CD4-positive, alpha-beta T cell treated with Interleukin-6 for 4 hours (primary cell): ENCODE measurements around the gene CYP2W1.

Experiments
- DNase-seq: peaks from one replicate; pipeline ENCODE4 v3.0.0-alpha.2; 2020; ENCODE audit warnings: mixed read lengths

Gene CYP2W1

DNA sequence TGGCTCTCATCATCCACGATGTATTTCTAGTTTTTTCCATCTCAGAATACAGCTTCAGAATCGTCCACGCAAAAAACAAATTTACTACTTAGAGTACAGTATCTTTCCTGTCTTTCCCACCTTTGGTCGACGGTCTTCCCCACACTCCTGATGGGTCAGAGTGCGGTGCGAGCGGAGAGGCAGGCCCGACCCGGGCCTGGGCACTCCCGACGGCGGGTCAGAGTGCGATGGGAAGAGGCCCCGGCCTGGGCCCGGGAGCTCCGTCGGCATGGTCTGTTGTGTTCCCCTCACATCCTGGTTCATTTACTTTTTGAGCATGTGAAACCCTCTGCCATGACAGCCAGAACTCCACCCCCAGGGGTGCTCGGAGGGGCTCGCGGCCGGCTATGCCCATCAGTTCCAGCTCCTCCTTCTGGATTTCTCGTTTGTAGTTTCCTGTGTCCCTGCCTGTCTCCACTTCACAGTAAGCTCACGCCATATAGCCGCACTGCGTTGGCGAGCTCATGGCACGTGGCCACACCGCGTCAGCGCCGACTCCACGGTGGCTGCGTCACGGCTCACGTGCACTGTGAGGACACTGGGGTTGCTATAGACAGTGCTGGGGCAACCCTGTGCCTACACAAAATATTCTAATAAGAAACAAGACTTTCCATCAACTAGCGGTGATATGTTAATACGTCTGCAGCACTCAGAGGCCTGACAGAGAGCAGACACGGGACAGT, 15.5 kb upstream of the CYP2W1 start:
- no peak for DNase-seq

DNA sequence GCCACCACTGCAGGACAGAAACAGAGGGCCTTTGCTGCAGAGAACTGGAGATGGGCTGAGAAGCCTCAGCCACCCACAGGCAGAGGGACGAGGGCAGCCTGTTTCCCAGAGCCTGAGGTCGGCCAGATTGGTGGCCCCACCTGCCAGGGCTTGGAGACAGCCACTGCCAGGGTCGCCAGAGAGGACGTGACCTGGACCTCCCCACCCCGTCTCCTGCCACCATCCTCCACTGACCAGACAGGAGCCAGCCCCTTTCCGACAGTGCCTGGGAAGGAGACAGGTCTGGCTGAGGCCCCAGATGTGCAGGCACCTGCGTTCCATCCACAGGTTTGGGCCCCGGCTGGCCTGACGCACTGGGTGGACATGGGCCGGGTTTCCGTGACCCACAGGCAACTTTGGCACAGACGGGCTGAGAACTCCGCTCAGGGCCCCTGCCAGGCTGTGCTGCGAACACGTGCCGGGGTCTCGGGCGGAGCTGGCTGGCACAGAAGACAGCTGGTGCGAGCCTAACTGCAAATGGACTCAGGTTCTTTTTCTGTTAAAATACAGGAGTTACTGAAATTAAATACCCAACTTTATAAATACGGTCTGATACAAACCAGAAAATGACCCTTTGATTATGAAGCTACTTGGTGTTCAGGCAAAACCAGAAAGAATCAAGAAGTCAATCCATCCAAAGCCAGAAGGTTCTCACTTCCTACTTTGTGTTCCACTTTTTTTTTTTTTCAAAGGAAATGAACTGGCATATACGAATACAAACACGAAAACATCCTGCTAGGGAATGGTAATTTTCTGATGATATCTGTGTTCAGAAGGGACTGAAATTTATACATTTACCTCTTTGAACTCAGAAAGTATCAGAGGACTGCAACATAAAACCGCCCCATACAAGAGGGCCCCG, 14.5 kb upstream of the CYP2W1 start:
- DNase-seq: no peak

DNA sequence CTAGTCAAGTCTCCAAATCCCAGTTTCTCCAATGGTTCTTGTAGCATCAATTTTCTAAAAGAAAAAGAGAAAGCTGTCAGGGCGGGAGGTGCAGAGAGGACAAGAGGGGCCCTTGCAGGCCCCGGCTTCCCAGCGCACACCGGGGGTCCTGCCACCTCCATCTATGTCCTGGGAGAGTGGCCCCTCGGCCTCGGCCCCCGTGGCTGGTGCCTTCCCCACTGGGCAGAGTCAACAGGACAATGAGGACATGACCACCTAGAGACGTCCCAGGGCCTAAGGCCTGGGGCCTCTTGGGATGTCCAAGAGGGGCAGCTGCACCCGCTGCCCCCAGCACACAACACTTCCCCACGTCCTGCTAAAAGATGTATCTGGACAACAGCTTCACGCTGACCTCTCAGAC, 13.6 kb upstream of the CYP2W1 start:
- DNase-seq: no peak

DNA sequence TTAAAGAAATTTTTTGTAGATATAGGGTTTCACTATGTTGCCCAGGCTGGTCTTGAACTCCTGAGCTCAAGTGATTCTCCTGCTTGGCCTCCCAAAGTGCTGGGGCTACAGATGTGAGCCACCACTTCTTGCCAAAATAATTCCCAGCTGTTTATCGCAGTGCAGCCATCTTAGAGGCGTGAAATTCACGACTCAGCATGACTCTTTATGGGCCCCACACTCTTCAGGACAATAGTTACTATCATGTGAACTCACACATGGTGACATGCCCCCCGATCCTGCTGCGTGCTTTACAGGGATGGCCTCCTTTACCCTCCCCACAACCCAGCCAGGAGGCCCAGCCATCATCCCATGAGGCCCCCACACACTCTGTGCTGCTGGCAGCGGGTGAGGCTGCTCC, 12.2 kb upstream of the CYP2W1 start:
- no peak for DNase-seq

DNA sequence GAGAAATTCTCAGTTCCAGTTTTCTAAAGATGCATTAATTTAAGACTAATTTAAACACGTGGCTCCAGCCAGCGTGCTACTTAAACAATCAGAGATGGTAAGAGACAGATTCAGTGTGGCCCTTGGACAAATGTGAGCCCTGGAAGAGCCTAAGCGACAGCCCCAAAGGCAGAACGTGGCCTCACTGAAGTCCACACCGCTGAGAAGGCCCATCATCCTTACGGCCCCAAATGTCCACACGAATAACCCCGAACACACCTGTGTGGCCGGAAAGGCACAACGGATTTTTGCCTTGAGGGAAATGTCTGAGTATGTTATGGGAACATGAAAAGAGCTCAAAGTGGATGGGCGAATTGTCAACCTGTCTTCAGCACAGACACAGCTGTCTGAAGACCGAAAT, 10.9 kb upstream of the CYP2W1 start:
- DNase-seq: no peak

DNA sequence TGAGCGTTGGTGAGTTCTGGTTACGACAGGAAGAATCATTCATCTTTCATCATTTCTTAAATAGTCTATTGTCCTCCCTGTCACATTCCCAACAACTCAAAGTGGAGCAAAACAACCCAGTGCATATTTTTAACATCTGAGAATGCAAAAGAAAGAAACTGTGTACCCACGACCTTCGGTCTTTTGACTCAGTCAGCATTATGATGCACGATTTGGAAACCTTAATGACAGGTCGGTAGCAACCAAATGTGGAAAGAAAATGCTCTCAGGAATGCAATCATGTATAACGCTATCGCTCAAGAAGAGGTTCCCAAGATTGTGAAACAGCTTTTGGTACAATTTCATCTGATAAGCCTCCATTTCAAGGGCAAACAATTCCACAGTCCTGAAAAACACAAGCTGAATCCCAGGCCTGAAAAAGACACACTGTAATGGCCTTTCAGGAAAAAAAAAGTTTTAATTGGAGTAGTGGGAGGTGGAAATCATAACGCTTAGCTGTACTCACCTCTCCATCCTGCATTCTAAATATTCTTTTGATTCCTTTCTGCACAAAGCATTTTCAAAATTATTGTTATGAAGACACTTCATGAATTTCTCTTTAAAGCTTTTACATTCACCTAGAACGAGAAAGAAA, 10.2 kb upstream of the CYP2W1 start:
- no peak for DNase-seq

DNA sequence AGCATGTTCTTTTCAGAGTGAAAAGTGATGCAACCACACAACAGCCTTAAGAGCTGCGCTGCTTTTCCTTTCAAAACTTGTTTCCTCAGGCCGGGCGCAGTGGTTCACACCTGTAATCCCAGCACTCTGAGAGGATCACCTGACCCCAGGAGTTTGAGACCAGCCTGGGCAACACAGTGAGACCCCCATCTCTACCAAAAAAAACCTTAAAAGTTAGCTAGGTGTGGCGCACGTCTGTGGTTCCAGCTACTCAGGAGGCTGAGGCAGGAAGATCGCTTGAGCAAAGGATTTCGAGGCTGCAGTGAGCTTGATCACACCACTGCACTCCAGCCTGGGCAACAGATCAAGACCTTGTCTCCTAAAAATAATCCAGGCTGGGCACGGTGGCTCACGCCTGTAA, 9.7 kb upstream of the CYP2W1 start:
- no peak for DNase-seq

DNA sequence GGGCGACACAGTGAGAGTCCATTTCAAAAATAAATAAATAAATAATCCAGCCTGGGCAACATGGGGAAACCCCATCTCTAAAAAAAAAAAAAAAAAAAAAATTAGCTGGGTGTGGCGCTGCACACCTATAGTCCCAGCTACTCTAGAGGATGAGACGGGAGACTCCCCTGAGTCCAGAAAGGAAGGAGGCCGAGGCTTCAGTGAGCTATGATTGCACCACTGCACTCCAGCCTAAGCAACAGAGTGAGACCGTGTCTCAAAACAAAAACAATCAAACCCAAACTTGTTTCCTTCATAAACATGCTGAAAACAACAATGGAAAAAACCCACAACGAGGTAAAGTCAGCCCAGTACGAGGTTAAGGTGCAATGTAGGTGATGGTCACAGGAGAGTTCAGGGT, 8.8 kb upstream of the CYP2W1 start:
- DNase-seq: no peak

DNA sequence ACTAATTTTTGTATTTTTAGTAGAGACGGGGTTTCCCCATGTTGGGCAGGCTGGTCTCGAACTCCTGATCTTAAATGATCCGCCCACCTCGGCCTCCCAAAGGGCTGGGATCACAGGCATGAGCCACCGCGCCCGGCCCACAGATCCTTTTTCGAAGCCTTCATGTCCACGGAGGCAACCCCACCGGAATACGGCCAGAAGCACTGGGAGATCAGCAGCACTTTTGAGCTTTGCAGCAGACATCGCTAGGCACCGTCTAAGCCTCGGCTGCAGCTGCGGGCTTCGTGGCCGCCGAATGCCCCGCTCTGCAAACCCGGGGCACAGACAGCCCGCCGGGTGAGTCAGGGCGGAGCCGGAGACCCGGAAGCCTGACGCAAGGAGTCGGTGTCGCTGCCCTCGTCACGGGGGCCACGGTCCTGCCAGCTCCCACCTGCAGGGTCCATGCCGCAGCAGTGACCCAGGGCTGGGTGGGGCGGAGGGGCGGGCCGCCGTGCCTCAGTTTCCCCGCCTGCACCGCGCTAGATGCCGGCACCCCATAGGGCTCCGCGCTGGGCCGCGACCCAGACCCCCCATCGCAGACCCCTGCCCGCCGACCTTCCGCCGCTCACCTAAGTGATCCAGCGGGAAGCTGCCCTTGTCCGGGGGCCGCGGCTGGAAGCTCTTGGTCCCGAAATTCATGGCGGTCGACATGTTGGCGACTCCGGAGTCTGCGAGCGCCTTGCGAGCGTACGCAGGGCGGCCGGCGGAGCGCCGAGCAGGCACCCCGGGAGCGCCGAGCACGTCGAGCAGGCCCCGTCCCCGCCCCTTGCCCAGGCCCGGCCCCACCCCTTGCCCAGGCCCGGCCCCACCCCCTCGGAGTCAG, 7.9 kb upstream of the CYP2W1 start, which contains the start of gene COX19:
Gene COX19 (minus strand): TSS at position 730 of the 862 bp plus-strand sequence. CDS start 40 bp downstream, at position 690.
- DNase-seq: peak; percentile 91

DNA sequence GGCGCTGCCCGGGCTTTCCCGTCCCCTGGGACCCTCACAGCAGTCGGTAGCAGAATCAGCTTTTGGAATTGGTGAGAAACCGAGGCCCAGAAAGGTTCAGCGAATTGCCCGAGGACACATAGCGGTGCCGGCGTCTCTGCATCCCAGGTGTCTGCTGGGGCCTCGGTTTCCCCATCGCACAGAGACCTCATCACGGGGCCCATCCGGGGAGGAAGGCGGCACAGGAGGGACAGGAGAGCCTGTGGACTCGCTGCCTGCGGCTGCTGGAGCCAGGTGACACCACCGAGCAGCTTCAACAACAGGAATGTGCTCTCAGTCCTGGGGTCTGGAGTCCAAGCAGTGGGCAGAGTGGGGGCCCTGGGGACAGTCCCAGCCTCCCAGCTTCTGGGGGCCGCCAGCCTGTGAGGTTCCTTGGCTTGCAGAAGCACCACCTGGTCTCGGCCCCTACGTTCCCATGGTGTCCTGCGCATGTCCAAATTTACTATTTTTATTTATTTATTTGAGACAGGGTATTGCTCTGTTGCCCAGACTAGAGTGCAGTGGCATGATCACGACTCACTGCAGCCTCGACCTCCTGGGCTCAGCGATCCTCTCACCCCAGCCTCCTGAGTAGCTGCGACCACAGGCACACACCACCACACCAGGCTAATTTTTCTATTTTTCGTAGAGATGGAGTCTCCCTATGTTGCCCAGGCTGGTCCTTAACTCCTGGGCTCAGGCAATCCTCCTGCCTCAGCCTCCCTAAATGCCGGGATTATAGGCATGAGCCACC, 7.1 kb upstream of the CYP2W1 start:
- DNase-seq: no peak

DNA sequence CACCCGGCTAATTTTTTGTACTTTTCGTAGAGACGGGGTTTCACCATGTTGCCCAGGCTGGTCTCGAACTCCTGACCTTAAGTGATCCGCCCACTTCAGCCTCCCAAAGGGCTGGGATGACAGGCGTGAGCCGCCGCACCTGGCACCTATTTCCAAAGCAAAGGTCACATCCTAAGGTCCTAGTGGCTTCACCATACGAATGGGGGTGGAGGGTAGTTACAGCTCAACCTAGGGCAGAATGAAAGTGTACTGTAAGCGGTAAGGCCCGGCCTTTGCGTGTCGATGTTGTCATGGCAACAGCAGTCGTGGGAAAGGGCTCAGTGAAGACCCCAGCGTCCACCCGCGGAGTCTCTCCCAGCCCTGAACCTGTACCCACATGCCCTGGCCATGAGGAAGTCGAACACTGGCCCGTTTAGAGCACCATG, 6.1 kb upstream of the CYP2W1 start:
- DNase-seq: no peak

DNA sequence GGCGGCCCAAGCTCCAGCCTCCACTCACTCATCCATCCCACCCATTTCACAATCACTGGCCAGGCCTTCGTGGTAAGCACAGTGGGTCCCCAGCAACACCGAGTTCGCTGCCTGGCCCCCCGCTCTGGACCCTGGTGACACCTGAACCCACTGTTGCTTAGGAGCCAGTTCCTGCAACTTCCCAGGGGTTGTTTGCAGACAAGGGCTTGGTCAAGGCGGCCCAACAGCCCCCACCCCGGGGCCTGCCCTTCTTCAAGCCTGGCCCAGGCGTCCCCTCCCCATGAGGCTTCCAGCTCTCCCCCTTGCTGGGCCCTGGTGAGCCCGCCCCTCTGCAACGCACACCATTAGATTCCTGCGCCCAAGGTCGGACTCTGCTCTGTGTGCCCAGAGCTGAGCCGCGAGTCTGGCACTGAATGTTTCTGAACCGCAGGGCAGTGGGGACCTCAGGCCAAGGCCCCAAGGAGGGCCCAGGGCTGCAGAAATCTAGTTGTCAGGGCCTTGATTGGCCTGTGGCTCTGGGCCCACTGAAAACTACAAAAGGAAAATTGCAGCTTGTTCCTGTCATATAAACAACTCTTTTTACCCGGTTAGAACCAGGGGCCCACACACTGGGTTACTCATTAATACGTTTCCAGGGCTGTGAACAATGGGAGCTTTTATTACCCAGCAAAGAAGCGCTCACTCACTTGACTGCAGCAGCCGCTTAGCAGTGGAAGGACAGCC, 5.5 kb upstream of the CYP2W1 start:
- DNase-seq: no peak

DNA sequence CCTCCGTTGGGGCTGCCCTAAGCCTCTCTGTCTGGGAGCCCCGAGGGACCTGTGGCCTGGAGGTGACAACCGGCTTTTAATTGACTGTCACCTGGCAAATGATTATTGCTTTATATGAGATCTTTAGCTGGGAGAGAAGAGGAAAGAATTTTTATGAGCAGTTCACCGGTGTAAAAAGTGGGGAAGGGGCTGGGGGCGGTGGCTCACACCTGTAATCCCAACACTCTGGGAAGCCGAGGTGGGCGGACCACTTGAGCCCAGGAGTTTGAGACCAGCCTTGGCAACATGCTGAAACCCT, 5.0 kb upstream of the CYP2W1 start:
- no peak for DNase-seq

DNA sequence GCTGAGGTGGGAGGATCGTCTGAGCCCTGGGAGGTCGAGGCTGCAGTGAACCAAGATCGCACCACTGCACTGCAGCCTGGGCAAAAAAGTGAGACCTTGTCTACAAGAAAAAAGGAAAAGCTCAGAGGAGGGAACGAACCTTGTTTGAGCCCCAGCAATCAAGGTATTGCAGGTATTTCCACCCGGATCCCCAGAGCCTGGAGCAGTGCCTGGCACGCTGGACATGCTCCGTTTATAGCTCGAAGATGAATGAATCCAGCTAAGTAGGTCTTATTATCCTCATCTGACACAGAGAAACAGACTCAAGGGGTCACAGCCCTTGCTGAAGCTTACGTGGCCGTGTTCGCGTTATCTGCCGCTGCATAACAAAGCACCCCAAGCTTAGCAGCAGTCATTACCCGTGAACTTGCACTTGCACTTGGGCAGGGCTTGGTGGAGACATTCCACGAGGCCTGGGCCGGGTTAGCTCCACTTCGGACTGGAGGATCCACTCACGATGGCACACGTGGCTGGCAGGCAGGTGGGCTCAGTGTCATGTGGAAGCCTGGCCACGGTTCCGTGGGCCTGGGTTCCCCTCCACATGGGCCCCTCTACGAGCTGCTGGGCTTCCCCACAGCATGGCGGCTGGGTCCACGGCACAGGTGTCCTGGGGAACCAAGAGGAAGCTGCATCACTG, 4.4 kb upstream of the CYP2W1 start:
- no peak for DNase-seq

DNA sequence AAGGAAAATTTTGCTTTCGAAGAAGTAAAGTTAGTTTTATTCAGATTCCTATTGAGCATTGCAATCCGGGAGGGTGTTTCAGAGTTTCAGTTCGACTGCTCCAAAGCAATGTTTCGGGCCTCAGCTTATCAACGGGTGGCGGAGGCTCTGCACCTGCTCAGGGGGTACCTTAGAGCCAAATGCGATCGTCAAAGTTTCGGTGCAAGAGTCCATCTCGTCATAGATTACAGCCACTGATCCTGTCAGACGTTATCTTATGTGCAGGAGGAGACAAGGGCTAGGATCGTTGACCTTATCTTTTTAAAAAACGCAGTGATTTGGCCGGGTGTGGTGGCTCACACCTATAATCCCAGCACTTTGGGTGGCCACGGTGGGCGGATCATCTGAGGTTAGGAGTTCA, 3.8 kb upstream of the CYP2W1 start:
- DNase-seq: no peak

DNA sequence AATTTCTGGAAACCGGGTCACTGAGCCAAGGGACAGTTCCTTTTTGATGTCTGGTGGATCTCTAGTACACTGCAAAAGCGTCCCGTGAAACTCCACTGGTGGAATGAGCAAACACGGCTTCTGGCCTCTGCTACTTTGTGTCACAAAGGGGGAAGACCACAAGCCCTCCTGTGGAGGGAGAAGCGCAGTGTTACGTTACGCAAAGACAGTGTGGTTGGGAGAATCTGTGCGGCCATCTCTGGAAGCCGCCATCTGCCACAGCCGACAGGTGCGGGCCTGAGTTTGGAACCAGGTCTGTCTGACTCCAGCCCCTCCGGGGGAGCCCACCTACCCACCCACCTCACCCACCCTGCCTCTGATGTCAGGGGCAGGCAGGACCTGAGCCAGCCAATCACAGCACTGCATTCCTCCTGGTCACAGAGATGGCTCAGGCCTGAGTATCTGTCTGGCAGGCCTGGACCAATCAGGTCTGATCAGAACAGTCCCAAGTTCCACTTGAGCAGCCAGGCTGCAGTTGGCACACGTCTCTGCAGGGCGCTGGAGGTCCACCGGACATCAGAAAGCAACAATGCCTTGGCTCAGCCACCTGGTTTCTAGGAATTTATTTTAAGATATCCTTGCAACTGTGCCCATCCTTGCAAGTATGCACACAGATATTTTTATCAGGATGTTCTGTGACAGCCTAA, 3.0 kb upstream of the CYP2W1 start:
- DNase-seq: no peak

DNA sequence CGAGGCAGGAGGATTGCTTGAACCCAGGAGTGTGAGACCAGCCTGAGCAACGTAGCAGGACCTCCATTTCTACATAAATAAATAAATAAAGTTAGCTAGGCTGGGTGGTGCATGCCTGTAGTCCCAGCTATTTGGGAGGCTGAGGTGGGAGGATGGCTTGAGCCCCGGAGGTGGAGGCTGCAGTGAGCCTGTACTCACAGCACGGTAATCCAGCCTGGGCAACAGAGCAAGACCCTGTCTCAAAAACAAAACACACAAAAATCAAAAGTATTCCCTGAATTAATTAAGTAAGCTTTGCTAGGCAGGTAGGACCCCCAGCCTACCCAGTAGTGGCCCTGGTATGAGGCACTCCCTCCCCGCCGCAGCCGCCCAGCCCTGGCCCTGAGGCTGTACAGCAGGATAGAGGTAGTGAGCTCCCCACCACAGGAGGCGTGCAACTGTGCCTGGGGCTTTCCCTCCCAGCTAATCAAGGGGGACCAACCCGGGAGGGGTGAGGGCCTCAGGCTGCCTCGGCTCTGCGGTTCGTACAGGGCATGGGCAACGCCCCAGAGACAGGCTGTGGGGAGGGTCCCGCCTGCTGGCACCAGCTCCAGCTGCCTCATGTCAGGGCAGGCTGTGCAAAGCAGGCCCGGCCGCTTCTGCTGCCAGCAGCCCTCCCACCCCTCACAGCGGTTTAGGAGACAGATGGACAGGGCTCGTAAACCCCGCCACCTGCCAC, 1.0 kb upstream of the CYP2W1 start:
- DNase-seq: no peak

DNA sequence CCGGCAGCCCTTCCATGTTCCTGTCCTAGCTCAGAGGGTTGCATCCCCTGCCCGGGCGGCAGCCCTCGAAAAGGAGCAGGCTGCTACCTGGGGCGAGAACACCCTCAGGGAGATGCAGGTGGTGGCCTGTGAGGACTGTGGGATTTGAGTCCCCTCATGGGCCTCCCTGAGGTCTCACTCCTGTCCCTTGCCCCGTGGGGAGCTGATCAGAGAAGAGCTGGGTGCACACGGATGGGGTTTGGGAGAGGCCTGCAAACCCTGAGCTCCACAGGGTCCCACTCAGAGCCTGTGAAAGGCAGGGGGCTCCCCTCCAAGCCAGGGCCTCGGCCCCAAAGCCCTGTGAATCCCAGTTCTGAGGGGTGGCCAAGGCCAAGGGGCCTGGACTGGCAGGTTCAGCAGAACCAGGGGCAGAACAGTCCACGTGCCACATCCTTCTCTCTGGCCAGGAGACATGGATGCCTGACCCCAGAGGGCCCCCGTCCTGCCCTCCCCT, 424 bp upstream of the CYP2W1 start:
- no peak for DNase-seq

DNA sequence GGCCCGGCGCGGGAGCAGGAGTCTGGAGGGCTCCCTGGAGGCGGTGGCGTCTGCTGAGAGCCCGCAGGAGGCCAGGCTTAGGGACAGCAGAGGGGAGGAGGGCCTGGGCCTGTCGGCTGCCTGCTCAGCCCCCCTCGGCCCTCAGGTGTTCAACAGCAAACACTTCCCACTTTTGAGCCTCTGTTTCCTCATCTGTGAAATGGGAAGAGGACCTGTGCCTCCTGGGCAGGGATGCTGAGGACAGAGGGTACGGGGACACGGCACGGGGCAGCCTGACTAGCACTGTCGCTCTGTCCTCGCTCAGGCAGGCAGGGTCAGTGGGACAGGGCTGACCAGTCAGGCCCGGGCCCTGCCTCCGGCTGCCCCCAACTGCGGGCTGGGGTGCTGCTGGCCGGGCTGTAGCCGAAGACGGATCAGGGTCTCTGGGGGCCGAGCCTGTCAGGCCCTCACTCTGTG, 663 bp downstream of the CYP2W1 start:
- DNase-seq: no peak
